HepG2 (cell line): Measurements from ENCODE around the gene CEACAM16. TPM values are rescaled to one million over a fixed set of nuclear protein-coding genes. Genes with fewer than 3 reads are reported as not detected.
A peak's percentile ranks its signal among the peaks of the same experiment; 100 is the strongest.

ENCODE experiments used
- ATAC-seq: fragments of 200-7000 bp; cut with Tn5 transposase; 3 replicates; pipeline ENCODE4 v1.9.1; 2020; ENCODE audit warnings: mild to moderate bottlenecking, moderate library complexity
- BruUV-seq: library from RNA; stranded (reverse); fragments of 400-500 nt; replicated peaks from 2 replicates; lab custom pipeline; 2021; lab: Mats Ljungman, UMichigan
- CTCF ChIA-PET: fragments of 300-600 bp; formaldehyde crosslinking; extraction: SDS; loops from one replicate; lab custom pipeline; 2021; ENCODE audit warnings: low total read pairs, inconsistent platforms, low intra/inter-chr PET ratio; lab: Yijun Ruan, JAX
- POLR2A ChIA-PET: fragments of 350-600 bp; sonication (Branson Sonifier 250); formaldehyde crosslinking; loops from one replicate; lab custom pipeline; 2020; ENCODE audit warnings: antibody characterized with exemption, inconsistent platforms; lab: Yijun Ruan, JAX
- DNase-seq: peaks from one replicate; pipeline ENCODE4 v3.0.0-alpha.2; 2015; ENCODE audit warnings: low spot score
- FAIRE-seq: peaks from 3 replicates; lab custom pipeline; 2011; peaks lifted over from hg19 to GRCh38; lab: Jason Lieb, UNC
- H2AFZ ChIP-seq: one replicate; pipeline ENCODE4 v1.6.1; 2011; ENCODE audit warnings: low read length, inconsistent platforms
- H3K27ac ChIP-seq: fragments of 300-600 bp; 3 replicates; pipeline ENCODE4 v1.8.0; 2011; ENCODE audit warnings: mixed run types, mild to moderate bottlenecking, mixed read lengths, low read length, inconsistent platforms; ENCODE audit not compliant: insufficient read depth; ENCODE audit errors: extremely low read length
- H3K27me3 ChIP-seq, 2 experiments: fragments of 200-600 bp in 1 of 2; 2 replicates in 1 of 2; 3 replicates in 1 of 2; pipeline versions ENCODE4 v1.6.0 to v1.8.0; 2011; ENCODE audit warnings: low read length in 2 of 2, mild to moderate bottlenecking in 2 of 2, moderate library complexity in 2 of 2, inconsistent platforms in 1 of 2; ENCODE audit not compliant: insufficient read depth in 2 of 2, control insufficient read depth in 1 of 2
- H3K36me3 ChIP-seq, 2 experiments: fragments of 200-600 bp in 1 of 2; replicated peaks in 1 of 2; 2 replicates in 1 of 2; 3 replicates in 1 of 2; pipeline versions ENCODE4 v1.5.1 to v1.8.0; 2011; ENCODE audit warnings: low read length in 2 of 2, inconsistent platforms in 1 of 2; ENCODE audit not compliant: insufficient read depth in 2 of 2, control insufficient read depth in 1 of 2
- H3K4me1 ChIP-seq: 2 replicates; pipeline ENCODE4 v1.5.1; 2012; ENCODE audit warnings: low read length, inconsistent platforms; ENCODE audit not compliant: insufficient read depth
- H3K4me2 ChIP-seq: 2 replicates; pipeline ENCODE4 v1.6.0; 2011; ENCODE audit warnings: low read depth, low read length, inconsistent platforms
- H3K4me3 ChIP-seq, 3 experiments: fragments of 200-600 bp in 1 of 3; sonication (generic), shearing (Covaris generic) in 1 of 3; replicated peaks in 1 of 3; 2 replicates each; pipeline ENCODE4 v1.5.1; 2011 to 2016; ENCODE audit warnings: low read length in 3 of 3, inconsistent platforms in 2 of 3, low read depth in 2 of 3, mild to moderate bottlenecking in 2 of 3, control low read depth in 1 of 3, mixed read lengths in 1 of 3; ENCODE audit not compliant: insufficient read depth in 1 of 3
- H3K79me2 ChIP-seq: one replicate; pipeline ENCODE4 v1.6.1; 2011; ENCODE audit warnings: low read length, inconsistent platforms; ENCODE audit not compliant: insufficient read depth
- H3K9ac ChIP-seq: 2 replicates; pipeline ENCODE4 v1.6.0; 2011; ENCODE audit warnings: mild to moderate bottlenecking, low read depth, low read length, inconsistent platforms; ENCODE audit not compliant: insufficient read depth
- H3K9me3 ChIP-seq: 2 replicates; pipeline ENCODE4 v1.5.1; 2012; ENCODE audit warnings: mild to moderate bottlenecking, low read length
- H4K20me1 ChIP-seq: 2 replicates; pipeline ENCODE4 v1.6.0; 2011; ENCODE audit warnings: inconsistent platforms, mild to moderate bottlenecking, low read length, moderate library complexity; ENCODE audit not compliant: insufficient read depth
- EP300 ChIP-seq, 3 experiments: sonication (generic) in 1 of 3; formaldehyde crosslinking in 1 of 3; IDR thresholded peaks; 2 replicates each; pipeline versions ENCODE4 v1.5.1 to v1.6.1; 2011 to 2020; ENCODE audit warnings: low read depth in 2 of 3, low read length in 2 of 3, borderline replicate concordance in 1 of 3, improper control_type of control experiment in 1 of 3, mild to moderate bottlenecking in 1 of 3, missing genetic modification reagents in 1 of 3, moderate library complexity in 1 of 3
- HCFC1 ChIP-seq: fragments of 150-350 bp; IDR thresholded peaks from 2 replicates; pipeline ENCODE4 v1.6.1; 2014; ENCODE audit warnings: low read depth, low read length
- HNRNPH1 ChIP-seq: fragments of 200-400 bp; formaldehyde crosslinking; optimal IDR thresholded peaks from 2 replicates; pipeline ENCODE3; 2017; ENCODE audit warnings: mild to moderate bottlenecking, low read depth, low read length
- SP4 ChIP-seq: sonication (generic); formaldehyde crosslinking; IDR thresholded peaks from 2 replicates; pipeline ENCODE4 v1.8.1; 2023; ENCODE audit warnings: mild to moderate bottlenecking, missing genetic modification reagents
- ZFP1 ChIP-seq: IDR thresholded peaks from 2 replicates; pipeline ENCODE4 v1.6.1; 2016
- ZFP36L2 ChIP-seq: sonication (generic); formaldehyde crosslinking; IDR thresholded peaks from 2 replicates; pipeline ENCODE4 v1.4.0; 2020; ENCODE audit warnings: missing genetic modification reagents
- ZNF3 ChIP-seq: IDR thresholded peaks from 2 replicates; pipeline ENCODE4 v1.7.0; 2017; ENCODE audit warnings: inconsistent platforms
- ZNF652 ChIP-seq: IDR thresholded peaks from 2 replicates; pipeline ENCODE4 v1.6.1; 2016; ENCODE audit warnings: low read depth, borderline replicate concordance
- ZNF772 ChIP-seq: sonication (generic); formaldehyde crosslinking; IDR thresholded peaks from 2 replicates; pipeline ENCODE4 v1.5.0; 2020; ENCODE audit warnings: mild to moderate bottlenecking, missing genetic modification reagents
- WGBS: methylation state at CpG from one replicate; pipeline ENCODE4 v1.1.6; 2017; ENCODE audit warnings: low lambda C conversion rate; 5-methylcytosine and 5-hydroxymethylcytosine counted together
- in situ Hi-C: cut with HindIII; loops from 2 replicates; pipeline ENCODE4 v1.10.0; 2017; ENCODE audit warnings: low pct_unique_long_range_greater_than_20kb; ENCODE audit not compliant: extremely low pct_ligation_motif_present
- intact Hi-C: fragments of 100-400 bp; cut with micrococcal nuclease; formaldehyde crosslinking; loops from one replicate; pipeline ENCODE4 v1.10.0; 2022; ENCODE audit not compliant: unreplicated experiment
- polyA plus RNA-seq, 8 experiments: library from polyadenylated mRNA; depleted of rRNA in 3 of 8; stranded (reverse) in 7 of 8; unstranded in 1 of 8; fragments of >200 nt; fragmentation: Illumina TruSeq in 4 of 8; extraction: Trizol in 4 of 8; gene quantifications; 2 replicates each; pipeline versions ENCODE4 v1.2.1 to v1.2.3, GENCODE V29; 2011 to 2016; ENCODE audit warnings: low read depth in 4 of 8, missing spikeins in 1 of 8, mixed read lengths in 1 of 8; ENCODE audit not compliant: insufficient read depth in 1 of 8
- total RNA-seq, 5 experiments: library from RNA; depleted of rRNA; stranded (reverse); fragments of >200 nt; fragmentation: Illumina TruSeq; extraction: Trizol; gene quantifications; 2 replicates each; pipeline ENCODE4 v1.2.3, GENCODE V29; 2016; ENCODE audit warnings: low read depth in 1 of 5
- TF ChIP-seq, protein P1 (sequence below): sonication (generic); formaldehyde crosslinking; IDR thresholded peaks from 2 replicates; pipeline ENCODE4 v1.5.0; 2020; ENCODE audit warnings: mild to moderate bottlenecking, missing genetic modification reagents, moderate library complexity
- TF ChIP-seq, protein P2 (sequence below): sonication (generic); formaldehyde crosslinking; IDR thresholded peaks from 2 replicates; pipeline ENCODE4 v1.9.0; 2021; ENCODE audit warnings: missing genetic modification reagents, borderline replicate concordance
- TF ChIP-seq, protein P3 (sequence below), 2 experiments: sonication (generic) in 1 of 2; formaldehyde crosslinking in 1 of 2; IDR thresholded peaks; 2 replicates each; pipeline versions ENCODE4 v1.4.0 to v1.6.1; 2018 to 2020; ENCODE audit warnings: missing genetic modification reagents in 2 of 2, borderline replicate concordance in 1 of 2, low read depth in 1 of 2, mild to moderate bottlenecking in 1 of 2, missing biosample characterization in 1 of 2

CEACAM16 gene
- total and polyA plus RNA-seq, 2 of the 13 experiments (the other 11 are each of a cell fraction or from before 2014, with no cell fraction given), result not detected

DNA sequence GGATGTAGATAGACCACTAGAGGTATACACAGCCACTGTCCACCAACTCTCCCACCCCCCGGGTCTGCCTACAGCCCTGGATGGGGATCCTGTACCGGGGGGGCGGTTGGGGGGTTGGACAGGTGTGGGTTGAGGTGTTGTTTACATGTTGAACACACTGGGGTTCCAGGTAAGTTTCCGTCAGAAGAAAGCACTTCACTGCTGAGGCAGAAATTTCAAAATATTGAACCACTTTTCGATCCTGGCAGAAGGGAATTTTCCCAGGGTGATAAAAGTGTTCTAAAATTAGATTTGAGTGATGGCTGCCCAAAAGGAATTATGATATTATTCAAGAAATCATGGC lies 6.6 kb upstream of the CEACAM16 start (continued):
- 0 out of 4 replicates have a peak, but pooled peaks of 1 of the 2 experiments have one; percentile 3 for TF ChIP-seq EP300 (IDR thresholded peaks at IDR 0.05; ENCODE audit: low read depth in 2 of 2, low read length in 2 of 2)
- TF ChIP-seq EP300 (CRISPR knock-in tag; IDR thresholded peaks at IDR 0.05; ENCODE audit: borderline replicate concordance), result no peak
- TF ChIP-seq ZNF3 (CRISPR knock-in tag), result no peak
- no peak for TF ChIP-seq ZFP1
- TF ChIP-seq, protein P1, sequence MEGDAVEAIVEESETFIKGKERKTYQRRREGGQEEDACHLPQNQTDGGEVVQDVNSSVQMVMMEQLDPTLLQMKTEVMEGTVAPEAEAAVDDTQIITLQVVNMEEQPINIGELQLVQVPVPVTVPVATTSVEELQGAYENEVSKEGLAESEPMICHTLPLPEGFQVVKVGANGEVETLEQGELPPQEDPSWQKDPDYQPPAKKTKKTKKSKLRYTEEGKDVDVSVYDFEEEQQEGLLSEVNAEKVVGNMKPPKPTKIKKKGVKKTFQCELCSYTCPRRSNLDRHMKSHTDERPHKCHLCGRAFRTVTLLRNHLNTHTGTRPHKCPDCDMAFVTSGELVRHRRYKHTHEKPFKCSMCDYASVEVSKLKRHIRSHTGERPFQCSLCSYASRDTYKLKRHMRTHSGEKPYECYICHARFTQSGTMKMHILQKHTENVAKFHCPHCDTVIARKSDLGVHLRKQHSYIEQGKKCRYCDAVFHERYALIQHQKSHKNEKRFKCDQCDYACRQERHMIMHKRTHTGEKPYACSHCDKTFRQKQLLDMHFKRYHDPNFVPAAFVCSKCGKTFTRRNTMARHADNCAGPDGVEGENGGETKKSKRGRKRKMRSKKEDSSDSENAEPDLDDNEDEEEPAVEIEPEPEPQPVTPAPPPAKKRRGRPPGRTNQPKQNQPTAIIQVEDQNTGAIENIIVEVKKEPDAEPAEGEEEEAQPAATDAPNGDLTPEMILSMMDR (CRISPR knock-in tag), result no peak

DNA sequence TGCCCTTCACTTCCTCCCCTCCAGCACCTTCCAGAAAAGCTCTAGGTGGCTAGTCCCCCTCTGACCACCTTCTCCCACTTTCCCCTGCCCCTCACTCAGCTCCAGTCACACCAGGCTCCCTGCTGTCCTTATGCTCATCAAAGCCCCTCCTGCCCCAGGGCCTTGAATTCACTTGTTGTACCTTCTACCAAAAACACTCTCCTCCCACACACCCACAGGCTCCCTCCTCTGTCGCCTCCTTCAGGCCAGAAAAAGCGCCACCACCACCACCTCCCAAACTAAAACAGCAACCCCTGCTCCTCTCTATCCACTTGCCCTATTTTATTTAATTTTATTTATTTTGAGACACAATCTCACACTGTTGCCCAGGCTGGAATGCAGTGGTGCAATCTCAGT lies 4.8 kb upstream of the CEACAM16 start:
- peak overlapping the region in 1 of 3 experiments; percentile 37; a peak in 1 of 6 replicates for H3K4me3 ChIP-seq
- H3K4me2 ChIP-seq, result peak overlapping the region; percentile 60
- peaks cover 100% of the 10 kb centered on the region for H3K4me1 ChIP-seq
- POLR2A ChIA-PET, result interaction anchor here (0.8 to 2.7 kb wide), 20 partner anchors 9 to 196 kb away, joined by 3 to 94 read pairs (median 5); partner anchors contain the start of genes BCAM and NECTIN2
- intact Hi-C loops, result loop anchor here (2.0 kb wide), 1 partner anchor 25 kb away; no protein-coding TSS in a partner anchor
- no peaks in the 10 kb centered on the region for H3K79me2 ChIP-seq
- H3K27ac ChIP-seq, result peak overlapping the region; percentile 80
- CTCF ChIA-PET, result no interaction called here
- no TSS peak for BruUV-seq
- no peaks in the 10 kb centered on the region for H4K20me1 ChIP-seq
- no peaks in the 10 kb centered on the region for H3K27me3 ChIP-seq
- in situ Hi-C loops, result no loop called here
- H3K9ac ChIP-seq, result peak overlapping the region; percentile 57
- no peak for ATAC-seq
- H3K36me3 ChIP-seq, result no peaks in the 10 kb centered on the region
- H3K9me3 ChIP-seq, result no peaks in the 10 kb centered on the region
- no peak for DNase-seq
- no peak overlapping the region for H2AFZ ChIP-seq
- FAIRE-seq, result no peak
- WGBS, result 45% methylated on average over 2 of the region's 2 CpGs
- 0 out of 2 replicates have a peak, but pooled peaks have one; percentile 11 for TF ChIP-seq SP4 (CRISPR knock-in tag)
- TF ChIP-seq ZNF652 (CRISPR knock-in tag), result no peak
- TF ChIP-seq ZNF772 (CRISPR knock-in tag), result no peak
- TF ChIP-seq HCFC1, result no peak
- TF ChIP-seq, protein P2, sequence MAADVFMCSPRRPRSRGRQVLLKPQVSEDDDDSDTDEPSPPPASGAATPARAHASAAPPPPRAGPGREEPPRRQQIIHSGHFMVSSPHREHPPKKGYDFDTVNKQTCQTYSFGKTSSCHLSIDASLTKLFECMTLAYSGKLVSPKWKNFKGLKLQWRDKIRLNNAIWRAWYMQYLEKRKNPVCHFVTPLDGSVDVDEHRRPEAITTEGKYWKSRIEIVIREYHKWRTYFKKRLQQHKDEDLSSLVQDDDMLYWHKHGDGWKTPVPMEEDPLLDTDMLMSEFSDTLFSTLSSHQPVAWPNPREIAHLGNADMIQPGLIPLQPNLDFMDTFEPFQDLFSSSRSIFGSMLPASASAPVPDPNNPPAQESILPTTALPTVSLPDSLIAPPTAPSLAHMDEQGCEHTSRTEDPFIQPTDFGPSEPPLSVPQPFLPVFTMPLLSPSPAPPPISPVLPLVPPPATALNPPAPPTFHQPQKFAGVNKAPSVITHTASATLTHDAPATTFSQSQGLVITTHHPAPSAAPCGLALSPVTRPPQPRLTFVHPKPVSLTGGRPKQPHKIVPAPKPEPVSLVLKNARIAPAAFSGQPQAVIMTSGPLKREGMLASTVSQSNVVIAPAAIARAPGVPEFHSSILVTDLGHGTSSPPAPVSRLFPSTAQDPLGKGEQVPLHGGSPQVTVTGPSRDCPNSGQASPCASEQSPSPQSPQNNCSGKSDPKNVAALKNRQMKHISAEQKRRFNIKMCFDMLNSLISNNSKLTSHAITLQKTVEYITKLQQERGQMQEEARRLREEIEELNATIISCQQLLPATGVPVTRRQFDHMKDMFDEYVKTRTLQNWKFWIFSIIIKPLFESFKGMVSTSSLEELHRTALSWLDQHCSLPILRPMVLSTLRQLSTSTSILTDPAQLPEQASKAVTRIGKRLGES (CRISPR knock-in tag), result no peak
- no peak for TF ChIP-seq HNRNPH1
- TF ChIP-seq, protein P3, sequence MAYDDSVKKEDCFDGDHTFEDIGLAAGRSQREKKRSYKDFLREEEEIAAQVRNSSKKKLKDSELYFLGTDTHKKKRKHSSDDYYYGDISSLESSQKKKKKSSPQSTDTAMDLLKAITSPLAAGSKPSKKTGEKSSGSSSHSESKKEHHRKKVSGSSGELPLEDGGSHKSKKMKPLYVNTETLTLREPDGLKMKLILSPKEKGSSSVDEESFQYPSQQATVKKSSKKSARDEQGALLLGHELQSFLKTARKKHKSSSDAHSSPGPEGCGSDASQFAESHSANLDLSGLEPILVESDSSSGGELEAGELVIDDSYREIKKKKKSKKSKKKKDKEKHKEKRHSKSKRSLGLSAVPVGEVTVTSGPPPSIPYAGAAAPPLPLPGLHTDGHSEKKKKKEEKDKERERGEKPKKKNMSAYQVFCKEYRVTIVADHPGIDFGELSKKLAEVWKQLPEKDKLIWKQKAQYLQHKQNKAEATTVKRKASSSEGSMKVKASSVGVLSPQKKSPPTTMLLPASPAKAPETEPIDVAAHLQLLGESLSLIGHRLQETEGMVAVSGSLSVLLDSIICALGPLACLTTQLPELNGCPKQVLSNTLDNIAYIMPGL (CRISPR knock-in tag; IDR thresholded peaks at IDR 0.05; ENCODE audit: borderline replicate concordance in 1 of 2, low read depth in 1 of 2), result 0 out of 4 replicates have a peak, but pooled peaks of 1 of the 2 experiments have one; percentile 27
- no peak for TF ChIP-seq ZFP36L2 (CRISPR knock-in tag)
